Mesodermal cell (in vitro differentiated cells): ENCODE data around the gene FLNB.

Experiments
- H3K27ac ChIP-seq: 2 replicates; pipeline ENCODE4 v1.7.0; 2013; ENCODE audit warnings: mild to moderate bottlenecking, low read depth, low read length, moderate library complexity; ENCODE audit not compliant: severe bottlenecking
- H3K36me3 ChIP-seq: 2 replicates; pipeline ENCODE4 v1.7.1; 2013; ENCODE audit warnings: mild to moderate bottlenecking, low read length, moderate library complexity; ENCODE audit not compliant: control insufficient read depth, insufficient read depth
- H3K4me1 ChIP-seq: one replicate; pipeline ENCODE4 v1.7.1; 2013; ENCODE audit warnings: mild to moderate bottlenecking, low read length; ENCODE audit not compliant: insufficient read depth, control insufficient read depth, poor library complexity, severe bottlenecking
- H3K4me3 ChIP-seq: 2 replicates; pipeline ENCODE4 v1.7.0; 2013; ENCODE audit warnings: low read length, control low read depth, mild to moderate bottlenecking; ENCODE audit not compliant: insufficient read depth, poor library complexity, severe bottlenecking; ENCODE audit errors: extremely low read depth
- H3K9me3 ChIP-seq: 2 replicates; pipeline ENCODE4 v1.7.1; 2013; ENCODE audit warnings: mild to moderate bottlenecking, low read length, moderate library complexity; ENCODE audit not compliant: control insufficient read depth
- WGBS, 2 experiments: methylation state at CpG; one replicate each; pipeline ENCODE4 v1.1.5; 2013; ENCODE audit warnings: missing lambda C conversion rate in 2 of 2; ENCODE audit not compliant: insufficient coverage in 2 of 2; 5-methylcytosine and 5-hydroxymethylcytosine counted together

Gene FLNB

DNA sequence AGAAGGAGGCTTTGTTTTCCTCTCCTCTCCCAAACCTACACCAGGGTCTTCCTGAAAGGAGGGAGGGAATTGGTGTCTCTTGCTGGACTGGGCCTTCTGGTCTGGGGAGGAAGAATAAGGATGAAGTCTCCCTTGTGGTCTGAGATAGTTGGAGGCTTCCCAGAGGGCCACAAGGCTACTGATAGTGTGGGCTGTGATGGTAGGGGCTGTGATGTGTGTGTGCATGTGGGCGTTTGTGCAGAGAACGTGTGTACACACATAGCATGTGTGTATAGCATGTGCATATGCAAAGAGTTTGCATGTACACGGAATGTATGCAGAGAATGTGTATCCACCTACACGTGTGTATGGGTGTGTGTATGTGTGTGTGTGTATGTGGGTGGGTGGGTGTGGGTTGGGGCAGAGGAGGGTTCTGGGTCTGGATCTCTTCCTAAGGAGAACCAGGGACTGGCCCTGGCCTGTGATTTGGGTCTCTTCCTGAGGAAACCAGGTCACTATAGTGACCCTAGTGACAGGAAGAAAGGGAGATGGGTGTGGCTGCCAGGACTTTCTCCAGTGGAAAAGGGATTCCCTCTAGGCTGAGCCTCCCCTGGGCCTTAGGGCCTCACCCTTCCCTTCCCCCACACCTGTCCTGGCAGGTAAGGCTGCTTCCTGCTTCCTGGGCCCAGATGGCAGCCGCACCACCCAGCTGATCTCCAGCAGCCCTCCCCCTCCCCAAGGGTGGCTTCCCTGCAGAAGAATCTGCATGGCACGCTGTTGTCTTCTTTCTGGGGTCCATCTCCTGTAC, 1.7 kb downstream of the FLNB start:
- Histone ChIP-seq H3K36me3 (peaks cover 23% of the 10 kb centered on the region), H3K9me3 (no peaks in the 10 kb centered on the region), H3K4me1 (peaks cover 34% of the 10 kb centered on the region), H3K4me3 (peak overlapping the region; percentile 94), H3K27ac (no peak overlapping the region)
- whole genome bisulfite sequencing, 2 experiments: 57 to 58% methylated on average over 5 of the region's 6 CpGs

DNA sequence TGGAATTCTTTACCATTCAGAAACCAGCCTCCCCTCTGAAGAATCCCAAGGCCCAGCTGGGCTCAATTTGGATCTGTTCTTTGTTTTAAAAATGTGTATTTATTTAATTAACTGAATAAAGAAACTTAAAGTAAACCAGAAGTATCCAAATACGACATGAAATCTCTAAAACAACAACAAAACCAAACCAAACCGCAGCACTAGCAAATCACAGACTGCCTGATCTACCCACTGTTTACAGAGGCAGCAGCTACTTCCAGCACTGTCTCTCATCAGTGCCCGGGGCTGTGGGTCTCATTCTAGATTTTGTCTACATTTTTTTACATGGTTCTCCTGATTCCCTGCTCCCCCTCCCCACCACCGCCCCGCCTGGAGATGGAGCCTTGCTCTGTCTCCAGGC, 2.3 kb downstream of the FLNB start:
- Histone ChIP-seq H3K9me3 (no peaks in the 10 kb centered on the region), H3K36me3 (peaks cover 29% of the 10 kb centered on the region), H3K4me1 (peaks cover 34% of the 10 kb centered on the region), H3K4me3 (peak overlapping the region; percentile 94), H3K27ac (no peak overlapping the region)
- WGBS, 2 experiments: 87 to 95% methylated on average over 4 to 5 of the region's 5 CpGs

DNA sequence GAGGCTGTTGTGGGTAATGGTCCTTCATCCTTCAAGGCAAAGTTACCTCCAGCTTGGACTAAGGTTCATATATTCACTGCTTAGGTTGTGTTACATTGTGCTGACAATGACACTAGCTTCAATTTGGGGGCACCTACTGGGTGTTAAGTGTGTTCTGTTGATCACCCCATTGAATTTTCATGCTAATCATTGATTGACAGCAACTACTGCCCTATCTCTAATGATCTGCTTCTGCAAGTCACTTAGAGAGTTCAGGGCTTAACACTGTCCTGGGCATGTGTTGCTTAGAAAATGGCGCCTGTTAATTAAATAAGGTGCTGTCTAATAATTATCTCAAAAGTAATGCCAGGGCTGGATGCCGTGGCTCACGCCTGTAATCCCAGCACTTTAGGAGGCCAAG, 3.4 kb downstream of the FLNB start:
- Histone ChIP-seq H3K36me3 (peaks cover 34% of the 10 kb centered on the region), H3K9me3 (no peaks in the 10 kb centered on the region), H3K27ac (peak overlapping the region; percentile 16), H3K4me1 (peaks cover 36% of the 10 kb centered on the region), H3K4me3 (no peak overlapping the region)
- 93 to 100% methylated on average over 2 of the region's 3 CpGs for WGBS, 2 experiments

DNA sequence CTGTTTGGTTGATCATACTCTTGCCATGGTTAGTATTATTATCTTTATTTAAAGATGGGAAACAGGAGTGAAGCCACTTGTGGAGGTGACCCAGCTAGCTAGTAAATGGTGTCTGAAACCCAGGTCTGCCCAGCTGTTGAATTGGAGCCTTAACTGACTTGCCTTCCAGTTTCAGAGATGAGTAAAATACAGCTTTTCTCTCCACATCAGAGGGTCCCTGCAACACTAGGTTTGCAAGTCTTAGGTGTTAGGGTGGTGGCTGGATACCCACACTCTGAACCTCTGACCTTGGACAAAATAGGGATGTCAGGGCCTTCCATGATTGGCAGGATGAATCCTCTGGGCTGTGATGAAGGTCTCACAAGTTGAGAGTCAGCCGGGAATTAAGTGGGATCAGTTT, 4.1 kb downstream of the FLNB start:
- Histone ChIP-seq H3K27ac (peak overlapping the region; percentile 62), H3K4me3 (no peak overlapping the region), H3K36me3 (peaks cover 34% of the 10 kb centered on the region), H3K9me3 (no peaks in the 10 kb centered on the region), H3K4me1 (peaks cover 40% of the 10 kb centered on the region)
- 83 to 100% methylated on average over 1 of the region's 1 CpG for WGBS, 2 experiments

DNA sequence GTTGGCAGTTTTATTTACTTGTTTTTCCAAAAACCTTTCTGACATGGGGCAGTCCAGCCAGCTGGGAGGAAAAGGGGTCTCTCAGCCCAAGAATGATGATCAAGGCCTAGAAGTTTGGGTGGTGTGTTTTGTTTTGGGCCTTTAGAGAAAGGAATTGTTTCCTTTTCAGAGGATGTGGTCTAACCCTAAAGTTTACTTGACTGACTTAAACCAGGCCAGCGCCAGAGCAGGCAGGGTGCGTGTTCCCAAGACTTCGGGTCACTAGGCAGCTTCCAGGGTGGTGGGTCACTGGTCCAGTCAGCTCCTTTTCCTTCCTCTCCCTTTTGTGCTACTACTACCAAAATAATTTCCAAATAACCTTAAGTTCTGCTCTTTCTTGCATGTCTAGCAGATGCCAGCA, 4.9 kb downstream of the FLNB start:
- WGBS, 2 experiments: 90 to 100% methylated on average over 3 of the region's 3 CpGs
- peak overlapping the region; percentile 62 for H3K27ac ChIP-seq
- peaks cover 34% of the 10 kb centered on the region for H3K36me3 ChIP-seq
- no peak overlapping the region for H3K4me3 ChIP-seq
- peaks cover 40% of the 10 kb centered on the region for H3K4me1 ChIP-seq
- H3K9me3 ChIP-seq: no peaks in the 10 kb centered on the region

DNA sequence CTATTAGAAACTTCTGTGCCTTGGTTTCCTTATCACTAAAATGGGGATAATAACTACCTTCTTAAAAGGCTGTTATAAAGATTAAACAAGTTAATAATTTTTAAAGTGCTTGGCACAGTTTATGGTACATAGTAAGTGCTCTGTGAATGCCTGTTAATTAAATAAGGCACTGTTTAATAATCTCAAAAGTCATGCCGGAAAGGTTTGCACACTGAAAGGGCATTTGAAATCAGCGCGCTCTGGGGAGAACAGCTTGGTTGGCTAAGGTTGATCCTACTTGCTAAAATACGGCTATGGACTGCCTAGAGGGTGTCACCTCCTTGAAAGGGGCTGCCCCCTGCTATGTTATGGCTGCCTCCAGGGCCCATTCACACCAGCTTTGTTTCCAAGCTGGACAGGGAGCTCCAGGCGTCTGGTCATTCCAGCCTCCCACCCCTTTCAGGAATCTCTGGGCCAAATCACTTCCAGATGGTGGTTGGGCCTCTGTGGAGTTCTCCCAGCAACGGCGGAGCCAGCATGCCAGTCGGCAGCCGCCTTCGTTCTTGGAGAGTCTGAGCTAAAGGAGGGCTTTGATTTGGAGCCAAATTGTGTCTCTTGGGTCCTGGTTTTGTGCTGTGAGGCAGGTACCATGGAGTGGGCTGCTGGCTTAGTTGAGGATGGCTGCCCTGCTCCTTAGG, 5.9 kb downstream of the FLNB start:
- WGBS, 2 experiments: 77 to 83% methylated on average over 8 to 9 of the region's 10 CpGs
- H3K36me3 ChIP-seq: peaks cover 34% of the 10 kb centered on the region
- peak overlapping the region; percentile 67 for H3K27ac ChIP-seq
- H3K9me3 ChIP-seq: no peaks in the 10 kb centered on the region
- H3K4me1 ChIP-seq: peaks cover 41% of the 10 kb centered on the region
- H3K4me3 ChIP-seq: no peak overlapping the region

DNA sequence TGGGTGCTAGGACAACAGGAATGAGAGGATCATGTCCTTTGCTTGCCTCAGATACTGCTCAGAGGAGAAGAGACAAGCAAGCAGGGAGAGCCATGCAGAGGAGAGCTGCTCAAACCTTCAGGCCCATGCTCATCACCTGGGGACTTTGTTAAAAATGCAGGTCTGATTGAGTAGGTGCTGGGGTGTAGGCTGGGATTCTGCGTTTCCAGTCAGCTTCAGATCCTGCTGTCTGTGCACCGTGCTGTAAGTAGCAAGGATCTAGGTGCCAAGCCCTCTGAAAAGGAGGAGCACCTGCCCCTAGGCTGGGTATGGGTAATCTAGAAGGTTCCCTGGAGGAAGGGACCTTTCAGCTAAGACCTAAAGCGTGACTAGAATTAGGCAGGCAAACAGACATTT, 7.3 kb downstream of the FLNB start:
- 92% methylated on average over 3 of the region's 3 CpGs for WGBS, 2 experiments
- Histone ChIP-seq H3K36me3 (peaks cover 30% of the 10 kb centered on the region), H3K4me3 (no peak overlapping the region), H3K4me1 (peaks cover 50% of the 10 kb centered on the region), H3K27ac (no peak overlapping the region), H3K9me3 (no peaks in the 10 kb centered on the region)

DNA sequence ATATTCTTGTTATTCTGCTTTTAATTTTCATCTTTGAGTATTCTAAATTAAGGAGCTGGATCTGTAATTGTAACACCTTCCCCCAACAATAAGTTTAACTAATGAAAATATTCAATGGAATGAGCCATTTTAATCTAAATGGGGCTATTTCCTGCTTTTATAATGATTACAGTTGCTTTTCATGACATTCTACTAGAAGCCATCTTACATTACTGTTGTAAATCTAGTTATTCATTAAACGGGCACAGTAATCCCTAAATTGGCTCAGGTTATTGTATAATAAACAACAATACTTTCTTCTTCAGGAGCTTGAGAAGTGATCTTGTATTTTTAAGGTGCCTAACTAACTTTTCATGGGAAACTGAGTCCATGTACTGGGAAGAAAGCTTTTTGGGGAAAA, 8.5 kb downstream of the FLNB start:
- Histone ChIP-seq H3K9me3 (no peaks in the 10 kb centered on the region), H3K4me1 (peaks cover 51% of the 10 kb centered on the region), H3K27ac (no peak overlapping the region), H3K36me3 (peaks cover 19% of the 10 kb centered on the region), H3K4me3 (no peak overlapping the region)
- WGBS, 2 experiments: no CpG with 5 or more reads among the region's 1 CpG

DNA sequence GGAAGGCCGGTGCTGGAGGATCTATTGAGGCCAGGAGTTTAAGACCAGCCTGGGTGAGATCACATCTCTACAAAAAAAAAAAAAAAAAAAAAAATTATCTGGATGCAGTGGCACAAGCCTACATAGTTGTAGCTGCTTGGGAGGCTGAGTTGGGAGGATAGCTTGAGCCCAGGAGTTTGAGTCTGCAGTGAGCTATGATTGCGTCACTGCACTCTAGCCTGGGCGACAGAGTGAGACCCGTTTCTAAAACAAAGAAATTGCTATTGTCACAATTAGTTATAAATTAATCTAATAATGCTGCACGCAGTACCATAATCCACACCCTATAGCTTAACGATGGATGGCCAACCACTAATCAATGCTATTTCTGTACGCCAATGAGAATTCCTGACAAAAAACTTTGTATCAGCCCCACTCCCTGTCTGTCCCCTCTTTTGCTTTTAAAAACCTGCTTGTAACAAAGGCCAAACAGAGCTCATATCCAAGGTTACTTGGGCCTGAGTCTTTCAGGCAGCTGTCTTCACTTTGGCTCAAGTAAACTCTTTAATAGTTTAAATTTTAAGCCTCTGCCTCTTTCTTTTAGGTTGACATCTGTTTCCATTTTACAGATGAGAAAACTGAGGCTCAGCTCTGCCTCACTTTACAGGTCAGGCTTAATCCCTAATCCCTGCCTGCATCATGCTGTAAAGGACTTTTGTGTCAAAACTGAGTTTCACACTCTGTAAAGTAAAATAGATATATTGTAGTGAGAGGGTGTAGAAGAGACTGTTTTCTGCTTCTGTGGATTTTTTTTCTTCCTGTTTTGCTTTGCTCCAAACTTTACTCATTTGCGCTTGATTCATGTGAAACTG, 10.9 kb downstream of the FLNB start:
- no peak overlapping the region for H3K27ac ChIP-seq

DNA sequence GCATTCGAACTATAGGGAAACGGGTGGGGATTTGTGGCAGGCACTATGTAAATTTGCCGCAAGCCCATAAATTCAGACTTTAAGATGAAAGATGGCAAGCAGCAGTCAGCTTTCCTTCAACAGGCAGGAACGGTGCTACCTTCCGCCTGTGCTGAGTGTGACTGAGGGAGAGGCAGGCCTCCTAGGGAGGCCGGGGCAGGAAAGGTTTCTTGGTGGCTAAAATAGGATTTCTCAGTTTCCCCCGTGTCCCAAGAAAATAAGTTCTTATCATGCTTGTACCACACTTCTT, 12.5 kb downstream of the FLNB start:
- Histone ChIP-seq H3K4me3 (no peak overlapping the region), H3K4me1 (peaks cover 36% of the 10 kb centered on the region), H3K9me3 (no peaks in the 10 kb centered on the region), H3K27ac (peak overlapping the region; percentile 7), H3K36me3 (peaks cover 9% of the 10 kb centered on the region)
- WGBS, 2 experiments: 73 to 94% methylated on average over 3 to 6 of the region's 7 CpGs

More for the DNA sequence above, 10.9 kb downstream of the FLNB start:
- no peak overlapping the region for H3K4me3 ChIP-seq
- H3K36me3 ChIP-seq: peaks cover 15% of the 10 kb centered on the region
- H3K9me3 ChIP-seq: no peaks in the 10 kb centered on the region
- WGBS, 2 experiments: 93 to 95% methylated on average over 4 of the region's 8 CpGs
- peaks cover 32% of the 10 kb centered on the region for H3K4me1 ChIP-seq
